ENCODE measurements around the gene GTF3C6. TPM values are rescaled to one million over a fixed set of nuclear protein-coding genes. Genes with fewer than 3 reads are reported as not detected.

GTF3C6 gene
- 22.7 and 31.3 TPM in 2 replicates for total RNA-seq

DNA sequence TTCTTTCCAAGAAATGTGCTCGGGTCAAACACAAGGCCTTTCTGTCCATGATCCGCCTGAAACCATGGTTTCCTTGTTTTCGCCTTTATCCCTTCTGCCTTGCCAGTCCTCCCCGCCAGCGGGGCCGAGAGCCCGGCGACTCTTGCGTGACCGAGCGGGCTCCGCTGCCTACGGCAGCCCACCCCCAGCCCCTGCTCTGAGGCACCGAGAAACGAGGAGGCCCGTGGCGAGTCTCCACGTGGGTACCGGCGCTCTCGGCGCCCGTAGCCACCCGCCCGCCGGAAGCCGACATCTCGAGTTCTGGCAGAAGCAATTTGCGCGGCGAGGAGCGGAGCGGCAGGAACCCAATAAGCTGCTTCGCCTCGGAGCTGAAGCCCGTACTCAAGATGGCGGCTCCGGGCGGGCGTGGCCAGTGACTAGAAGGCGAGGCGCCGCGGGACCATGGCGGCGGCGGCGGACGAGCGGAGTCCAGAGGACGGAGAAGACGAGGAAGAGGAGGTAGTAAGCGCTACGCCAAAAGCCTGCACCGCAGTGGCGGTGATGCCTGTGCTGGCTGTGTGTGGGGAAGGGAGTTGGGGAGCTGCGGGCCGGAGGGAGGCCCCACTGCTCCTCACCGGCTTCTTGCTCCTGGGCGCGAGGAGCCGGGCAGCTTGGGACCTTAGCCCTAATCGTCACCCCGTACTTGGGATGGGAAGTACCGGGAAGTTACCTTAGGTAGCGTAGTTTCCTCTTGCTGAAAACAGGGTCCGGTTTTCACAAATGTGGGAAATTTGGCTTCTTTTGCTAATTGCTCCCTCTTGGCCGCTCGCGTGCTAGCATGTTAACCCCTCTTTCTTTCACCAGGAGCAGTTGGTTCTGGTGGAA is at the start of gene GTF3C6:
Gene GTF3C6 (plus strand): TSS at position 378 of the 864 bp plus-strand sequence. CDS start 64 bp downstream, at position 442.

Other genes with a start within 250 kb of the GTF3C6 start
- 8.1 and 9.9 TPM in 2 replicates for gene CDK19, start 143.2 kb upstream of the GTF3C6 start, total RNA-seq
- 20.5 and 51.8 TPM in 2 replicates for gene AMD1, start 83.9 kb upstream of the GTF3C6 start, total RNA-seq
- gene RPF2, start 23.3 kb downstream of the GTF3C6 start, total RNA-seq, result 13.6 and 22.3 TPM in 2 replicates
- 1.9 and 2.8 TPM in 2 replicates for gene SLC16A10, start 128.8 kb downstream of the GTF3C6 start, total RNA-seq